ENCODE results near the gene CDK5RAP1. TPM values are rescaled to one million over a fixed set of nuclear protein-coding genes. Genes with fewer than 3 reads are reported as not detected.

The CDK5RAP1 gene
- total and polyA plus RNA-seq, 2 experiments from 2014 or later, result 37.9 to 47.8 TPM

GRCh38 chr20:33339515-33340058, 61.7 kb downstream of the CDK5RAP1 start:
- Histone ChIP-seq H3K36me3 (no peaks in the 10 kb centered on the region), H3K27me3 (no peaks in the 10 kb centered on the region), H3K4me1 (ENCODE audit: low read depth) (no peaks in the 10 kb centered on the region), H3K9me3 (ENCODE audit: low read depth) (no peaks in the 10 kb centered on the region), H3K27ac (no peak overlapping the region), H3K4me3 (no peak overlapping the region)
- TF ChIP-seq, protein P1, sequence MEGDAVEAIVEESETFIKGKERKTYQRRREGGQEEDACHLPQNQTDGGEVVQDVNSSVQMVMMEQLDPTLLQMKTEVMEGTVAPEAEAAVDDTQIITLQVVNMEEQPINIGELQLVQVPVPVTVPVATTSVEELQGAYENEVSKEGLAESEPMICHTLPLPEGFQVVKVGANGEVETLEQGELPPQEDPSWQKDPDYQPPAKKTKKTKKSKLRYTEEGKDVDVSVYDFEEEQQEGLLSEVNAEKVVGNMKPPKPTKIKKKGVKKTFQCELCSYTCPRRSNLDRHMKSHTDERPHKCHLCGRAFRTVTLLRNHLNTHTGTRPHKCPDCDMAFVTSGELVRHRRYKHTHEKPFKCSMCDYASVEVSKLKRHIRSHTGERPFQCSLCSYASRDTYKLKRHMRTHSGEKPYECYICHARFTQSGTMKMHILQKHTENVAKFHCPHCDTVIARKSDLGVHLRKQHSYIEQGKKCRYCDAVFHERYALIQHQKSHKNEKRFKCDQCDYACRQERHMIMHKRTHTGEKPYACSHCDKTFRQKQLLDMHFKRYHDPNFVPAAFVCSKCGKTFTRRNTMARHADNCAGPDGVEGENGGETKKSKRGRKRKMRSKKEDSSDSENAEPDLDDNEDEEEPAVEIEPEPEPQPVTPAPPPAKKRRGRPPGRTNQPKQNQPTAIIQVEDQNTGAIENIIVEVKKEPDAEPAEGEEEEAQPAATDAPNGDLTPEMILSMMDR (IDR thresholded peaks at IDR 0.05; ENCODE audit: low read depth, low read length), result no peak
- DNase-seq (ENCODE audit: low read depth in 1 of 2, low spot score in 1 of 2), result no peak

GRCh38 chr20:33338467-33339258, 62.7 kb downstream of the CDK5RAP1 start:
- H3K36me3 ChIP-seq, result no peaks in the 10 kb centered on the region
- no peaks in the 10 kb centered on the region for H3K4me1 ChIP-seq (ENCODE audit: low read depth)
- no peak for DNase-seq (ENCODE audit: low read depth in 1 of 2, low spot score in 1 of 2)
- no peak overlapping the region for H3K27ac ChIP-seq
- TF ChIP-seq, protein P1 (IDR thresholded peaks at IDR 0.05; ENCODE audit: low read depth, low read length), result no peak
- no peak overlapping the region for H3K4me3 ChIP-seq
- H3K27me3 ChIP-seq, result no peaks in the 10 kb centered on the region
- H3K9me3 ChIP-seq (ENCODE audit: low read depth), result no peaks in the 10 kb centered on the region

DNA sequence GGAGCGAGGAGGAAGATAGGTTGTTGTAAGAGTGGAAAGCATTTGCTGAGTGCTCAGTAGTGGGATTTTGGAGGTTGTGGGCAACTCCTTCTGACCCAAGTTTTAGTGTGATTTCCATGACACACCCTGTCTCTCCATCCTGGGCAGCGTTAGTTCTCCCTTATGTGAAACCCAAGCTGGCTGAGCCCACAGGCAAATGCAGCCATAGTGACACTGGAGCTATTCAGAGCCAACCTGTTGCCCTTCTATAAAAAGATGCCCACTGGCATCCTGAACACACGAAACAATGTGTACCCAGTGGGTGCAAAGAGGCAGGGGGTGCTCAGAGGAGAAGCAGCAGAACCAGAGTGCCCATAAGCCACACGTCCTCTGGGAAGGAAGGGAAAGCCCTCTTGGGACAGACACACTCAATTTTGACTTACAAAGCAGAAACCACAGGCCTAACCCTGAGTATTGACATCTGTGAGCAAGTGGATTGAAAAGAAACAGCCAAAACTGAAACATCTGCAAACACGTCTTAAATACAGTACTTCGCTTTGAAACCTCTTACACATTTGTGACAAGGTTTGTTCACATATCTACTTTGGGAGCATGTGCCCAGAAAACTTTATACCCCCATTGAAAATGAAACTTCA, 63.7 kb downstream of the CDK5RAP1 start:
- Histone ChIP-seq H3K4me1 (ENCODE audit: low read depth) (no peaks in the 10 kb centered on the region), H3K27ac (no peak overlapping the region), H3K4me3 (no peak overlapping the region), H3K36me3 (no peaks in the 10 kb centered on the region), H3K9me3 (ENCODE audit: low read depth) (no peaks in the 10 kb centered on the region), H3K27me3 (no peaks in the 10 kb centered on the region)
- TF ChIP-seq, protein P1 (IDR thresholded peaks at IDR 0.05; ENCODE audit: low read depth, low read length), result no peak
- no peak for DNase-seq (ENCODE audit: low read depth in 1 of 2, low spot score in 1 of 2)

- TF ChIP-seq, protein P1 (IDR thresholded peaks at IDR 0.05; ENCODE audit: low read depth, low read length), result no peak
- Histone ChIP-seq H3K36me3 (no peaks in the 10 kb centered on the region), H3K27ac (no peak overlapping the region), H3K27me3 (no peaks in the 10 kb centered on the region), H3K4me1 (ENCODE audit: low read depth) (no peaks in the 10 kb centered on the region), H3K9me3 (ENCODE audit: low read depth) (no peaks in the 10 kb centered on the region), H3K4me3 (no peak overlapping the region)
- no peak for DNase-seq (ENCODE audit: low read depth in 1 of 2, low spot score in 1 of 2)
Observed at GRCh38 chr20:33337119-33337518, 64.2 kb downstream of the CDK5RAP1 start.

DNA sequence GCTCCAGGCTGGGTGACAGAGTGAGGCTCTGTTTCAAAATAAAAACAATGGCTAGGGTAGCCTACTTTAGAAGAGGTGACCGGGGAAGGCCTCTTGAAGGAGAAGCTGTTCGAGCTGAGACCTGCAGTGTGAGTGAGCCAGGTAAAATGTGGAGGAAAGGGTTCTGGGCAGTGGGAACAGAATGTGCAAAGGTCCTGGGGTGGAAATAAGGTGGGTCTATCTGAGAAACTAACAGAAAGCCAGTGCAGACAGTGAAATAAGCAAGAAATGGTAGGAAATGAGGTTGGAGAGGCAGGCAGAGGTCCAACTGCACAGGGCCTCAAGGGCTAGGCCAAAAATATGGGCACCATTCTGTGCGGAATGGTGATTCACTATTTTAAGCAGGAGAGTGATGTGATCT, 64.9 kb downstream of the CDK5RAP1 start:
- Histone ChIP-seq H3K27me3 (no peaks in the 10 kb centered on the region), H3K27ac (no peak overlapping the region), H3K9me3 (ENCODE audit: low read depth) (no peaks in the 10 kb centered on the region), H3K36me3 (no peaks in the 10 kb centered on the region), H3K4me3 (no peak overlapping the region), H3K4me1 (ENCODE audit: low read depth) (no peaks in the 10 kb centered on the region)
- TF ChIP-seq, protein P1 (IDR thresholded peaks at IDR 0.05; ENCODE audit: low read depth, low read length), result no peak
- DNase-seq (ENCODE audit: low read depth in 1 of 2, low spot score in 1 of 2), result no peak

All from cardiac muscle cell (in vitro differentiated cells and primary cell).